HG02870 (cell line): ENCODE measurements around the gene AKAP13.
"Not testable (repeated sequence)": the region's sequence is repeated elsewhere in the genome, so short reads cannot be mapped to it uniquely, and the experiment has no call there.

Experiments
- ATAC-seq: cut with Tn5 transposase; IDR thresholded peaks from one replicate; pipeline ENCODE4 v1.9.1; 2021; ENCODE audit warnings: mild to moderate bottlenecking, moderate library complexity; ENCODE audit not compliant: unreplicated experiment

AKAP13 gene

DNA sequence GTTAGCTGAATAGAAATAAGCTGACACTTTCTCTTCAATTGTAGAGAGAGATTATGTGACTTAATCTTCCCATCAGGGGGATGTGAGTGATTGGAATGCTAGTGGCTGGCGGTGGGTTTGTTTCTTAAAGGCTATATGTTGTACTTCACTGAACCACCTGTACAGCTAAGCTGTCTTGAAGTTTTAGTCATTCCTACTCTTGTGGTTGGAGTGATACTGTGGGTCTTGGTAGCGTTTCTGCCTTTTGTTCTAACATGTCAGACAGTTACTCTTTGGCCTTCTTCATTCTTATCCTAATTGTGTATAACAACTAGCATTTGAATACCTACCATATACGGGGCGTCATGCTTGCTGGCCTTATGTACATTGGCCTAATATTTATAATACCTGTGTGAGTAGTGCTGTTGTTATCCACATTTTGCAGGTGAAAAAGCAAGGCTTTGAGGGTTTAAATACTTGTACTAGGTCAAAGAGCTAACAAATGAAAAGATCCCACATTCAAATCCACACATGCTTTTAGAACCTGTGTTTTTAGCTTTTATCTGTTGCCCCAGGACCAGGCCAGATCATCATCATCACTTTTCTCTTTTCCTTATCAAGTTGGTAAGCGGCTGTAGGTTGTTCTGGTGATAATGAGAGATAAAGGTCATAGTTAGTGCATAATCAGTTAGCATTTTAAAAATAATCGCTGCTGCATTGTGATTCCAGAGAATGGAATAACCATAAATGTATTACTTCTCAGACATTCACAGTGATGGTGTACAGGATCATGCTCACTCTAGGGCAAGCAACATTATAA, 50.2 kb downstream of the AKAP13 start:
- ATAC-seq, result peak; percentile 100

DNA sequence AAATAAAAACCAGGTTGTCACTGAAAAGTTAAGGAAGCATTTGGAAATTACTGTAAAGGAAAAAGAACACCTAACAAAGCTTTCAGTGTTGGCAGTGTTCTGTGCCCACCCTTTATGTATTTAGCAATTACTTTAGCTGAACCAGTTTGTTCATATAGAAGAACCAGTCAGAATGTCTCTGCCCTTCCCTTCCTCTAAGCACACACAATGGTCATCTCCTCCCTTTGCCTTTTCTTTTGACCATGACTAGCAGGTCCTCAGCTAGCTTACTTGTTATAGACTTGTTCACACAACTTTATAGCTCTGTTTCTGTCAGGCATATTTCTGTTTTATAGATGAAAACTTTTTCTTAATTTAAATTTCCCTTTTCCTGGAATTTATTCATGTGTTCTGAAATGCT, 59.6 kb downstream of the AKAP13 start:
- ATAC-seq, result no peak

DNA sequence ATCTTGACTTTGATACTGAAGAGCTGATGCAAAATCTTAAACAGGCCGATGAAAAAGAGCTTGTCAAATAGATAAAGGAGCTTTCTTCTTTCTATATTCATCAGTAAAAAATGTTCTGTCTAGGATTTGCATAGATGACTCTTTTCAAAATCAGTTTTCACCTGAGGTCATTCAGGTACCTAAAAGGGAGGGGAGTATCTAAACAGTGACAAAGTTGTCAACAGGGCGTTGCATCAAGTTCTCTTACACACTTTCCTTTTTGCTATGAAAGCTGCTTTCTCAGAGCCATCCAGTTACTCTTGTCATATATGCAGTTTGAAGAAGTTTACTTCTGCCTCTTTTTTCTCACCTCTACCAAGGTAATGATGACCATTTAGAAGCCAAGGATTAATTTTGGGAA, 60.0 kb downstream of the AKAP13 start:
- ATAC-seq, result no peak

DNA sequence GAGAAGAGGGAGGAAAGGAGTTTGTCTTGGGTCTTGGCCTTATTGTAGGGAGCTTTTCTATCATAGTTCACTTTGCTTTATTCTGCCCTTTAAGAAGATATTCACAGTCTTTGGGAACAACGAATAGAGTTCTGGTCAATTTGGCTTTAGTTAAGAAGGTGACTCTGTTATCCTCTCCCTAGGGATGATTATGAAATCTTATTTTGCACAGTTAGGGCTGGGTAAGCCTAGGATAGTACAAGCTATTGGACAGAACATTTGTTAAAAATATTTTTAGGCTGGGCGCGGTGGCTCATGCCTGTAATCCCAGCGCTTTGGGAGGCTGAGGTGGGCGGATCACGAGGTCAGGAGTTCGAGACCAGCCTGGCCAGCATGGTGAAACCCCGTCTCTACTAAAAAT, 61.5 kb downstream of the AKAP13 start:
- ATAC-seq, result not testable (repeated sequence)

DNA sequence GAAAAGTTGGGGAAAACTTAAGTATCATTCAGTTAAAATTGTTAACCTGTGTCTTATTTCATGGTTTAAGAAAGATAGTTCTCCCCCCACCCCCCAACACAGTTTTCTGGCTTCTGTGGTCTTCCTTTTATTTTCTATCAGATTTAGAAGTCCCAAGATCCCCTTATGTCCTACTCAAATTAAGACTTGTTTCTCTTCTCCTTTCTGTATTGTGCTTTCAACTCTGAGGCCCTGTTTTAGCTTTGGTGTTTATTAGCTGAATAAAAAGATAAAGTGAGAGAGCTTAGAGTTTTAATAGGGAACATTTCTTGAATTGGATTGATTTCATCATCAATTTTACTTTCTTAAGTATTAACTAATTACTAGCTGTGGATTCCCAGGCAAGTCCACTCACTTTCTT, 62.6 kb downstream of the AKAP13 start:
- peak; percentile 50 for ATAC-seq

DNA sequence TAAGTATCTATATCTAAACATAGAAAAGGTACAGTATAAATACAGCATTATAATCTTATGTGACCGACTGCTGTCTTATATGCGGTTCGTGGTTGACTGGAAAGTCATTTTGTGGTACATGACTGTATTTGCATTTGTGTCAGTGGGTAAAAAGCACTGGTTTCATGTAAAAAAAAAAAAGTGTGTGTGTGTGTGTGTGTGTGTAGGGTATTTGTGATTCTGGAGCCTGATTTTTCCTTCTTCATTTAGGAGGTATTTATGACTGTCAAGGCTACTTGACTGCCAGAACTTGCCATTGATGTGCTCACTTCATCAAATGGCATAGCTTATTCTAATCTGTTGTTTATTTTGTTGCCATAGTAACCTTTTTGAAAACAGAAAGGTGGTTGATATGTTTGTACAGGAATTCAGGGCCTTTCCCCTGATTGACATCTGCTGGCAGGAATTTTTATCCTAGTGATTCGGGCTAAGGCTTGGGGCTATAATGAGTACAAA, 63.2 kb downstream of the AKAP13 start:
- ATAC-seq, result peak; percentile 73

DNA sequence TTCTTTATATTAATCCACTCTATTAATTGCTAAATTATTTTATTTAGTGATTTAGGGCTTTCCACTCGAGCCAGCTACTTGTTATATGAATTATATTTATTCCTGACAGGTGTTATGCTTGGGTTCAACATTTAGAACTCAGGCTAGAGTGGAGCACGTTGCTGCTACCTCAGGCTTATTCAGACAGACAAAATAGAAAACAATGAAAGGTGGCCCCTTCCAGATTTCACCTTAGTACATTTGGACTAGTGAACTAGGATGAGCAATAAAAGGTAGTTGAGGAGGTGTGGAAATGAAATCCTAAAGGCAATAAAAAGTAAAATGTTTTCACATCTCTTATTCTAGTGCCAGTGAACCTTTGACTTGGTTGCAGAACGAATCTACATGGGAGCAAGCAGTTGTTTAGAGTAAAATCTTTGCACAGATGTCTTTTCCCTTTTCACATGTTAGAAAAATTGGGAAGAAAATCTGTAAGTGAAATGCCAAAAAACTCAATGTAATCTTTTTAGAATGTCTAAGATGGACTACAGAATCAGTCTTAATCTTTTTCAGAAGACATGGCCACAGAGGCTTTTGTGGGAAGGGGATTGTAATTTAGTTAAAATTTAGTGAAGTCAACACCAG, 63.8 kb downstream of the AKAP13 start:
- no peak for ATAC-seq

DNA sequence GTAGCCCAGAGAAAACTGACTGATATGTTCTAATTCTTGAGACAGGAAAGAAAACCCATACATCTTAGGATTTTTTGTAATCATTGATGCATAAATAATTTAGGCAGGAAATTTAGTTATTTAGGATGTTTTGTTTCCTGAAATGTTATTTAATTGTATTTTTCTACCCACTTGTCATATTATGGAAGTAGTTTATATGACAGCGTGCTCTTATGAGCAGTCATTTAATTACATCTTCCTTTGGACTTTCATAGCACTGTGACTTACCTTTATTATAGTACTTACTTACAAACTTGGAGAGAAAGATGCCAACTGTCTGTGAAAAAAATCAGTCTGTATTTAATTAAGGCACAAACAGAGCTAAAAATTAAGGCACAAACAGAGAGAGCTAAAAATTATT, 65.0 kb downstream of the AKAP13 start:
- no peak for ATAC-seq

DNA sequence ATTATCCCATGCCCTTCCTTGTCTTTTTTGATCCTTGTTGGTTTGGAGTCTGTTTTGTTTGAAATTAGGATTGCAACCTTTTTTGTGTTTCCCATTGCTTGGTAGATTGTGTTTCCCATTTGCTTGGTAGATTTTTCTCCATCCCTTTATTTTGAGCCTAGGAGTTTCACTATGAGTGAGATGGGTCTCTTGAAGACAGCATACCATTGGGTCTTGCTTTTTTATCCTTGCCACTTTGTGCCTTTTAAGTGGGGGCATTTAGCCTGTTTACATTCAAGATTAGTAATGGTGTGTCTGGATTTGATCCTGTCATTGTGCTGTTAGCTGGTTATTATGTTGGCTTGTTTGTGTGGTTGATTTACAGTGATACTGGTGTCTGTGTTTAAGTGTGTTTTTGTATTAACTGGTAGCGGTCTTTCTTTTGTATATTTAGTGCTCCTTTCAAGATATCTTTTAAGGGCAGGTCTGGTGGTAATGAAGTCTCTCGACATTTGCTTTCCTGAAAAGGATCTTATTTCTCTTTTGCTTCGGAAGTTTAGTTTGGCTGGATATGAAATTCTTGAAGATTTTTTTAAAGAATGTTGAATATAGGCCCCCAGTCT, 70.8 kb downstream of the AKAP13 start:
- ATAC-seq, result no peak

DNA sequence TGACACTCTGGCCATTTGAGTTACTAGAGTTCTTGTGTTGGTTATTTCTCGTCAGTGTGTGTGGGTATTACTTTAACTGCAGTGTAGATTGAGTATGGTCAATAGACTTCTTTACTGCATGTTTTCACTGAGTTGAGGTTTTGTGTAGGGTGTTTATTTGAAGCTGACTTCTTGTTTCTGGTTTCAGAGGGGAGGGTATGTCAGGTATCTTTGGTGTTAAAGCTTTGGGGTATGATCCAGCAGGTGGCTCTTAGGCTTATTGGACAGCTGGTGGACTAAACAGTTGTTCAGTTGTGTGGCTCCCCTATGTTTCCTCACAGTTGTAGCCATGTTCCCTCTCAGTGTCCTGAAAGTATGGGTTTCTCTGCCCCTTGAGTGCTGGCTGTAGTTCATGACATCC, 72.0 kb downstream of the AKAP13 start:
- ATAC-seq, result peak; percentile 41

DNA sequence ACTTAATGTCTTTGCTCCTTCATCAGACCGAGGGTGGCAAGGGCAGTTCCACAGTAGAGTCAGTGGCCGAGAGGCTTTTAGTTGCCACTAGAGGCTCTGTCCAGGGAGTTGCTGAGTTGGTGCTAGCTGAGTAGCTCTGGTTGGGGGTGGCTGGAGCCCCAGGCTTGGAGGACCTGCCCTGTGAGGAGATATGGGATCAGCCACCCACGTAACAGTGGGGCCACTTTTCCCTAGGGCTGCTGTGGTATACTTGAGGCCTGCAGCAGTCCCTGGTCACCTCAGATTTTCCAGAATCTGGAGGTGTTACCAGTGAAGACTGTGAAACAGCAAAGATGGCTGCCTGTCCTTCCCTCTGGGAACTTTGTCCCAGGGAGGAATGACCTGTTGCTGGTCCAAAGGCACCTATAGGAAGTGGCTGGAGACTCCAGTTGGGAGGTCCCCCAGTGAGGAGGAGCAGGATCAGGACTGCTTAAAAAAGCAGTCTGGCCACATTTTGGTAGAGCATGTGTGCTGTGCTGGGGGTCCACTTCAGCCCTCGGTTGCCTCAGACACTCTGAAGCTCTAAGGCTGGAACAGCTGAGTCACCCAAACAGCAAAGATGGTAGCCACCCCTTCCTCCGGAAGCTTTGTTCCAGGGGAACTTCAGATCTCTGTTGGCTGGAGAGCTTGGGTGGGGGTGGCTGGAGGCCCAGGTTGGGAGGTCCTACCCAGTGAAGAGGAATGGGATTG, 72.9 kb downstream of the AKAP13 start:
- ATAC-seq, result no peak

DNA sequence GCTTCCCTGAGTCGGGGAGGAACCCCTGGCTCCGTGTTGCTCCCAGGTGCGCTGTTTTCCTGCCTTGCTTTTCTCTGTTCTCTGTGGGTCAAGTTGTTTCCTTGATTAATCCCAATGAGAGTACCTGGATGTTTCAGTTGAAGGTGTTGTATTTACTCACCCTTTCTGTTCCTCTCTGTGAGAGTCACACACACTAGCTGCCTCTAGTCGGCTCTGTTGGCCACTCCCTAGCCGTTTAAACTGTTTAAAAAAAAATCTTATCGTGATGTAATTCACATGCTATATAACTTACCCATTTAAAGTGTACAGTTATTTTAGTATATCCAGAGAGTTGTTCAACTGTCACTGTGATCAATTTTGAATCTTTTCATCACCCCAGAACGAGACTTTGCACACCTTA, 74.0 kb downstream of the AKAP13 start:
- no peak for ATAC-seq

DNA sequence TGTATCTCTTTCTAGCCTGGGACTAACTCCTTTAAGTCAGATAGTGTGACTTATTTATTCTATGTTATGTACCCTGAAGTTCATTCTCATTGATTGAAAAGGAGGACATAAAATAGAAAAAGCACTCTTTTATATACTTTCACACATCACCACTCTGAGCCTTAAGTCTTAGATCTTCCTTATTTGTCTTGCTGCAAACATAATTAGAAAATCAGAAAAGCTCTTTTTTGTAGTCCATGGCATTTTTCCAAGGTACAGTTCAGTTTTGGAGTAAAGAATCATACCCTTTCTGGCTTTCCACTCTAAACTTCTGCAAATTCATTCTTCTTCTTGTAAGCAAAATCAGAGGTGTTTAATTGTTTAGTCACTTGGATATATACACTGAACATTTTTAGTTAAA, 75.5 kb downstream of the AKAP13 start:
- ATAC-seq, result no peak

DNA sequence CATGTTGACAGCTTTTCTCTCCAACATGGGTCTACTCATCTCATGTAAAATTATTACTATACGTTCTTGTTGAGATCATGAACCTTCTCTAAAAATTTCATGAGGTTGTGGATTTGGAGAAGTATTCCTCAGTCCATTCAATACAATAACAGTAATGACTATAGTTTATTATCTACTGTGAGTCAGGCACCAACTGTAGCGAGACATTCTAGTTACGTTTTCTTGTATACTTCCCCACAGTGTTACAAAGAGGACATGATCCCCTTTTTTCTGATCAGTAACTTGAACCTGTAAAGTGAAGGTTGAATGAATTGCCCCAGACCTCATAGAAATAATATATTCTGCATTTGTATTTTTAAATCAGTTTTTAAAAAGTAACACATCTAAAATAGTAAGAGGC, 76.4 kb downstream of the AKAP13 start:
- peak; percentile 36 for ATAC-seq

DNA sequence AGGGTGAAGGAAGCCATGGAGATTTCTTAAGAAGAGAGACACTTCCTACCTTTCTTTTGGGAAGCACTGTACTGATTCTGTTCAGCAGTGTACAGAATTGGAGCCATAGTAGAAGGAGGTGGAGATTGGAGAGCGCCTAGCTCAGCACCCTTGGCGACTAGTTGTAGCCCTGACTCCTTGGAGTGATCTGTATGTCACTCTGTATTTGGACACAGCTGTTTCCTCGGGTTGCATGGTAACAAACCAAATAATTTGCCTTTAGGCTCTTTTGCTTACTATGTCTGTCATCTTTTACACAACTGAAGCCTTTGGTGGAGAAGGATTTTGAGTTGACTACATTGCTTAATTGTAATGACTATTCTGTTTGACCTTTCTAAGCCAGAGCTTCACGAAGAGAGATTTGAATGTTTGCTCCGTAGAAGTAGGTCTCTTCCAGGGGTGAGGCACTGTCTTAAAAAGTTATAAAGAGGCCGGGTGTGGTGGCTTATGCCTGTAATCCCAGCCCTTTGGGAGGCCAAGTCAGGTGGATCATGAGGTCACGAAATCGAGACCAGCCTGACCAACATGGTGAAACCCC, 77.1 kb downstream of the AKAP13 start:
- peak; percentile 80 for ATAC-seq

DNA sequence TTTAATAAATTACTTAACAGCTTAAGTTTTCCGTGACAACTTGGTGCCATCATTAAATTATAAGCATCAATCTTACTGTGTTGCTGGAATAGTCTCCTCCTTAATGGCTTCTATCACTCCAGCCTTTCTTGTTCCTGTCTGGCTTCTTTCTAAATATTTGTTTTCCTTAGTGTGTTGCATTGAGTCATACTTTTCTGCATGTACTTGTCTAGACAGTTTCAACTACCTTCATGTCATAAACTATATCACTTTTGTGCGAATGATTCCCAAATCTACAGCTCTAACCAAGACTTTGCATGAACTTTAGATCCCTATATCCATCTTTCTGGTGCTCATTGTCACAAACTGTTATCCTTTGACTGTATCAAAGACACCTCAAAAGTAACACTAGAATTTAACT, 78.4 kb downstream of the AKAP13 start:
- no peak for ATAC-seq

DNA sequence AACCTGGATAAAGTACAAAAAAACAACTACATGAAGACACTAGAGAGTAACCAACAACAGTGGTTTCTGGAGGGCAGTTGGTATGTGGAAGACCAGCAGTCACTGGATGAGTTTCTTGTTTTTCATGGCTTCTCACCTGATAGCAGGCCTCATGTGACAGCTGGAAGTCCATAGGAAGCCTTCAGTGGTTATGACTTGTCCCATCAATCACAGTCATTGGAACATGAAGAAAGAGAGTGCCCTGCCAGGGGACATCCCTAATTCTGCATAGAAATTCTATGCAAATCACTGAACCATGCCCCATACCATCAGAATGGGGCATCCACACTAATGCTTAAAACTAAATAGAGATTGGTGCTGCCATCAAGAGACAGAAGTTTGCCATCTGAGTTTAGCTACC, 81.6 kb downstream of the AKAP13 start:
- ATAC-seq, result no peak

DNA sequence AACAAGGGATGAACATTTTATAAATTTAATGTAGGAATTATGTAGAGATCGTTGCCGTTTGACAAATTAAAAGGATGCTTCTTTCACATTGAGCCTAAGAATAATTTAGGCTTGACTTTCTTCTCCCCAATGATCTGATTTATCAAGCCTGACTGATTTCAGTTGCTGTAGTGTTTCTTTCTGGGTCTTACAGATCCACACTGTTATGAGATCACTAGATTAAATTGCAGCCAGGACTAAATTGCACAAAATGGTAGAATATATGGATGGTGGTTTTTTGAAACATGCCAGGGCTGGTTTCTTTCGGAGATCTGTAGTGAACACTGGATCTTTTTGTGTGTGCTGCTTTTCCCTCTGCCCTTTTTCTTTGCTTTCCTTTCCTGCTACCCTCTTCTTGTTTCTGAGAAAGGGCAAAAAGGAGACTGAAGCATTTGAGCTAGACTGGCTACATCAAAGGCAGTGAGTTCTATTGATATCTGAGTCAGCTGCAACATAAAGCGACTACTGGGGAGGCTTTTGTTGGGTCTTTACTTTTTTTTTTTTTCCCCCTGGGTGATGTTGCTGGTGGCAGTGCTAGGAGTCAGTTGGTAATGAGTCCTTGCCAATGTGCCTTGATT, 83.0 kb downstream of the AKAP13 start:
- no peak for ATAC-seq

DNA sequence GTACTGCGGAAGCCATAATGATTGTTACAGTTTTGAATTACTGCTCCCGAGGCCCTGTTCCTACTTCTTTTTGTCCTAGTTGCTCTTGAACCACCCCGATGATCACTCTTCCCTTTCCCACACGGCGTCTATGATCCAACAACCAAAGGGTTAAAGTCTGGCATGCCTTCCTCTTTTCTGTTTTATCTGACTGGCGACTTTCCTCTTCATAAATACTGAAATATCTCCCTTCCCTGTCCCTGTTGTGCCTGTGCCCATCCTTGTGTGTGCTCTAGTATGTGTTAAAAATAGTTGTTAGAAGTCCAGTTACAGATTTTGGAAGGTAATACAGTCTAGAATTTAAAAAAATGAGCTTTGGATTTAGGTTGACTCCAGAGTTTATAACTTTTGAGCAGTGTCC, 83.6 kb downstream of the AKAP13 start:
- ATAC-seq, result no peak

DNA sequence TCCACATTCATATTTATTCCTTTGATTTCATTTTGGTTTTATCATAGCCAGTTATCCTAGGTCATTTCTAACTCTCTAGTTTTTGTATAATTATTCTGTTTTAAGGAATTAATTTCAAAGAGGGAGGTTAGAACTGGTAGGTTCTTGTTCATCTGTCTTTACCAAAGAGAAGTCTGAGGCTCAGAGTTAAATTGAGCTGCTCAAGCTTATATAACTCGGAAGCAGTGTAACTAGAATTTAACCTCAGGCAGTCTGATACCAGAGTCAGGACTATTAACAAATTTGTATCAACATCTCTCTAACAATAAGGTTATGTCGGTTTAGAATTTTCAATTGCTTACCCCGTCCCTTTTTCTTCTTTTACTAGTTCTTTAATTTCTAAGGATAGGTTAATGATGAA, 84.1 kb downstream of the AKAP13 start:
- ATAC-seq, result no peak
